Pancreas (tissue), 10 donors: ENCODE measurements around the gene KCTD18. TPM values are rescaled to one million over a fixed set of nuclear protein-coding genes. Genes with fewer than 3 reads are reported as not detected.

Experiments
- ATAC-seq, 4 donors: fragments of 200-7000 bp; cut with Tn5 transposase; one replicate each; pipeline versions ENCODE4 v1.8.0 to v1.9.1; 2020; ENCODE audit warnings: mild to moderate bottlenecking in 4 of 4, moderate library complexity in 4 of 4
- DNase-seq, 6 donors: peaks; one replicate each; pipeline ENCODE4 v3.0.0-alpha.2; 2020
- FAIRE-seq: peaks from 2 replicates; lab custom pipeline; 2012; peaks lifted over from hg19 to GRCh38; lab: Jason Lieb, UNC
- H3K27ac ChIP-seq, 4 donors: fragments of 200-600 bp; sonication (generic); 1 replicate in 3 of 4; 2 replicates in 1 of 4; pipeline versions ENCODE4 v1.5.0 to v1.8.0; 2020
- H3K27me3 ChIP-seq, 4 donors: fragments of 200-600 bp; one replicate each; pipeline ENCODE4 v1.8.0; 2021
- H3K36me3 ChIP-seq, 3 donors: fragments of 200-600 bp; sonication (generic) in 1 of 3; one replicate each; pipeline versions ENCODE4 v1.5.0 to v1.8.0; 2020 to 2021
- H3K4me1 ChIP-seq, 3 donors: fragments of 200-600 bp; one replicate each; pipeline ENCODE4 v1.8.0; 2021
- H3K4me3 ChIP-seq, 4 donors: fragments of 200-600 bp; sonication (generic) in 2 of 4; one replicate each; pipeline versions ENCODE4 v1.5.0 to v1.8.0; 2020 to 2021
- H3K9me3 ChIP-seq, 4 donors: fragments of 200-600 bp; one replicate each; pipeline ENCODE4 v1.8.0; 2021
- WGBS, 2 donors: extraction: QIAGEN DNeasy Blood & Tissue Kit; methylation state at CpG; one replicate each; pipeline ENCODE4 v1.1.7; 2013; 5-methylcytosine and 5-hydroxymethylcytosine counted together
- intact Hi-C, 3 donors: fragments of 100-400 bp; cut with DNase I; formaldehyde crosslinking; loops; one replicate each; pipeline versions ENCODE4 v1.11.1 to v1.14.2; 2022
- polyA plus RNA-seq, 2 donors: library from polyadenylated mRNA; stranded (reverse); fragments of 200-250 nt; gene quantifications; one replicate each; pipeline ENCODE4 v1.2.3, GENCODE V29; 2013
- total RNA-seq, 6 donors: library from RNA; stranded (reverse); fragmentation: NEBNext Ultra II Directional in 4 of 6; extraction: Animal tissue kit (Norgen Biotek cat#: 25700) in 4 of 6; gene quantifications; one replicate each; pipeline versions ENCODE4 v1.2.1 to v1.2.4, GENCODE V29; 2021 to 2023
- TF ChIP-seq, protein P1 (sequence below), 4 donors: fragments of 200-600 bp; sonication (generic) in 3 of 4; IDR thresholded peaks; one replicate each; pipeline versions ENCODE4 v1.5.0 to v1.8.0; 2021; ENCODE audit warnings: antibody characterized with exemption in 4 of 4
- donor health status: healthy with polysubstance abuse.
- donor health status: DM: no; HTN: no; CAD: no; lungs with moderate emphysema.
- donor health status: DM: no; HTN: no; CAD: no.
- donor health status: control.
- donor health status: control.
- donor health status: Bipolar disorder and iron deficiency.
- donor health status: DM: yes; HTN: yes; CAD: no.
- donor health status: DM: no; HTN: no; CAD: no.
- donor health status: DM: no; HTN: no; CAD: no.
- donor health status: DM: yes; HTN: yes; CAD: no.

KCTD18 gene
- total and polyA plus RNA-seq, 8 donors = 5.0 to 13.5 (median 9.7) TPM

DNA sequence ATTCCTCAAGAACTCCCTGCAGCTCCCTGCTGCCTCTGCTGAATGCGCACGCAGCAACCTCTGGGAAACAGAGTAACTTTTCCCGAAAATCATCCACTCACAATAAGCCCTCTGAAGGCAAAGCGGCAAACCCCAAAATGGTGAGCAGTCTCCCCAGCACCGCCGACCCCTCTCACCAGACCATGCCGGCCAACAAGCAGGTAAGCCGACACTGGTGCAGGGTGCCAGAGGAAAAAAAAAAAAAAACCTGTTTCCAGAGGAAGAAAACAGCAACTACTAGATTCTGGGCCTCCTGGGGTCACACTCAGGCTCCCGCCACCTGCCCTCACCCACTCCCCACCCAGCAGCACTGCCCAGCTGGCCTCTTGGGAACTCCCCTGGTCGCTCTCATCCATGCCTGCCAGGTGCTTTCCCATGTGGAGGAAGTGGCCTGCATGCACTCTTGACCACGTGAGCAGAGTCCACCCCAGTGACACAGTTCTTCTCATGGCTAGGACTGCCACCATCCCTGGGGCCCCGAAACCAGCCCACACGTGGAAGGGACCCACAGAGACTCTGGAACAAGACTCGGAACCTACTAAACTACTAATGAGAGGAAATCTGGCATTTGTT lies 36.9 kb downstream of the KCTD18 start:
- Histone ChIP-seq H3K9me3 (no peaks in the 10 kb centered on the region), H3K36me3 (peaks cover 0 to 23% (median 2%) of the 10 kb centered on the region in 3 donors), H3K4me1 (no peaks in the 10 kb centered on the region), H3K27ac (no peak overlapping the region), H3K4me3 (no peak overlapping the region), H3K27me3 (no peaks in the 10 kb centered on the region)
- ATAC-seq = peak in 3 of 4 donors; percentile 20 to 63 (median 24)
- no peak for DNase-seq
- intact Hi-C loops = loop anchor here (10.0 kb wide), 3 partner anchors 478 to 498 kb away; no protein-coding TSS in a partner anchor
- FAIRE-seq = no peak
- WGBS, 2 donors = 90 to 91% methylated on average over 14 of the region's 14 CpGs
- TF ChIP-seq, protein P1, sequence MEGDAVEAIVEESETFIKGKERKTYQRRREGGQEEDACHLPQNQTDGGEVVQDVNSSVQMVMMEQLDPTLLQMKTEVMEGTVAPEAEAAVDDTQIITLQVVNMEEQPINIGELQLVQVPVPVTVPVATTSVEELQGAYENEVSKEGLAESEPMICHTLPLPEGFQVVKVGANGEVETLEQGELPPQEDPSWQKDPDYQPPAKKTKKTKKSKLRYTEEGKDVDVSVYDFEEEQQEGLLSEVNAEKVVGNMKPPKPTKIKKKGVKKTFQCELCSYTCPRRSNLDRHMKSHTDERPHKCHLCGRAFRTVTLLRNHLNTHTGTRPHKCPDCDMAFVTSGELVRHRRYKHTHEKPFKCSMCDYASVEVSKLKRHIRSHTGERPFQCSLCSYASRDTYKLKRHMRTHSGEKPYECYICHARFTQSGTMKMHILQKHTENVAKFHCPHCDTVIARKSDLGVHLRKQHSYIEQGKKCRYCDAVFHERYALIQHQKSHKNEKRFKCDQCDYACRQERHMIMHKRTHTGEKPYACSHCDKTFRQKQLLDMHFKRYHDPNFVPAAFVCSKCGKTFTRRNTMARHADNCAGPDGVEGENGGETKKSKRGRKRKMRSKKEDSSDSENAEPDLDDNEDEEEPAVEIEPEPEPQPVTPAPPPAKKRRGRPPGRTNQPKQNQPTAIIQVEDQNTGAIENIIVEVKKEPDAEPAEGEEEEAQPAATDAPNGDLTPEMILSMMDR (IDR thresholded peaks at IDR 0.05) = no peak

DNA sequence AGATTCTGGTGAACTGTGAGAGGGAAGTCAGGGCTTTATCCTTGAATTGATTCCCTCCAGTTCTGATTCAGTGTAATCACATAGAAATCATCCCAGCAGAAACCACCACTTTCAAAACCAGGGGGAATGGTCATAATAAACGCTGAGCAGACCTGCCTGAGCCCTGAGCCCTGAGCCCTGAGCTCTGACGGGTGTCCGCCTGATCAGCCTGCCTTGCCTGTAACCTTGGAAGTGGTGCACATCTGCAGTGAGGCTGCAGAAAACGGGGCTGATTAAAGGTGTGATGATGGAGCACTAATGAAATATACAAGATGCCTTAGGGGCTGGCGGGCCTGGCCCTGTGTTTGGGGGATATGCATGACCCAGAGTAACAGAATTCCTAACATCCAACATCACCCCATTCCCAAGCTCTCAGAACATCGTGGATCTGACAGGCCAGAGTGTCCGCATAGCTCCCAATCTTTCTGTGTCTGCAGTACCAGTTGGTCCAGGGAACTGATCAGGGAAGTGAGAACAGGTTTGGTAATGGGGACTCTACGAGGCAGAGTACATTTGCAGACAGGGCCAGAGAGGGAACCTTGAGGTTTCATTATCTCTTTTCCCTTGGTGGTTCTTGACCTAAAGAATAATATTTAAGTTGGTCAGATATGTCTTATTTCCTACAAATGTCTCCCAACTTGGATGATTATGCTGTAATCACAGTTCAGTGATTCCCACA lies 37.8 kb downstream of the KCTD18 start:
- Histone ChIP-seq H3K4me1 (no peaks in the 10 kb centered on the region), H3K27ac (no peak overlapping the region), H3K9me3 (no peaks in the 10 kb centered on the region), H3K27me3 (no peaks in the 10 kb centered on the region), H3K4me3 (no peak overlapping the region), H3K36me3 (peaks cover 0 to 23% (median 0%) of the 10 kb centered on the region in 3 donors)
- intact Hi-C loops = loop anchor here (10.0 kb wide), 3 partner anchors 477 to 497 kb away; no protein-coding TSS in a partner anchor
- FAIRE-seq (no peak), ATAC-seq (no peak), DNase-seq (no peak)
- 81 to 90% methylated on average over 8 of the region's 8 CpGs for WGBS, 2 donors
- TF ChIP-seq, protein P1 (IDR thresholded peaks at IDR 0.05) = no peak

DNA sequence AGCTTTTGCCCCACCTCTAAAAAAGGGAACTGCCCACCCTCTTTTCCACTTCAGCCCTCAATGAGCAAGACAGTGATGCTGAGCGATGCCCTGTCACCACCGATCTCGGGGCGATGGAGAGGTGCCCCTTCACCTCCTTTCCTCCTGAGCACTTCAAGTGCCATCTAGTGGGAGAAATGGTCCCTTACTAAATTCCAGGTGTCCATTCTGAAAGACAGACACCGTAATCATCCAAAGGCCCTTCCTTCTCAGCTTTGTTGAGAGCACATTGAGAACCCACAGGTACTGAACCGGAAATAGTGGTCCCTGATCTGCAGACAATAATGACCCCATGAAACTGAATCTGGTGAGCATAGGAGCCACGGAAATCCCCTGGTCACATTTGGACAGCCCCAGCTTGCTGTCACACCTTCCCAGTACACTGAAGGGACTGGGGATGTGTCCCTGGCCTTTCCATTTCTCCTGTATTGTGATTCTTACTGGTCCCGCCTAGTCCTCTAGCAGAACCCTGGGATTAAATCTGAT lies 38.5 kb downstream of the KCTD18 start:
- 67 to 68% methylated on average over 8 of the region's 8 CpGs for WGBS, 2 donors
- H3K9me3 ChIP-seq = no peaks in the 10 kb centered on the region
- no peaks in the 10 kb centered on the region for H3K4me1 ChIP-seq
- H3K36me3 ChIP-seq = peaks cover 0 to 23% (median 0%) of the 10 kb centered on the region in 3 donors
- no peaks in the 10 kb centered on the region for H3K27me3 ChIP-seq
- H3K27ac ChIP-seq = no peak overlapping the region
- DNase-seq = no peak
- no peak overlapping the region for H3K4me3 ChIP-seq
- ATAC-seq = peak in 3 of 4 donors; percentile 25 to 53 (median 52)
- intact Hi-C loops = loop anchor here (10.0 kb wide), 3 partner anchors 477 to 497 kb away; no protein-coding TSS in a partner anchor
- FAIRE-seq = no peak
- TF ChIP-seq, protein P1 (IDR thresholded peaks at IDR 0.05) = peak in 1 of 4 donors; percentile 22

DNA sequence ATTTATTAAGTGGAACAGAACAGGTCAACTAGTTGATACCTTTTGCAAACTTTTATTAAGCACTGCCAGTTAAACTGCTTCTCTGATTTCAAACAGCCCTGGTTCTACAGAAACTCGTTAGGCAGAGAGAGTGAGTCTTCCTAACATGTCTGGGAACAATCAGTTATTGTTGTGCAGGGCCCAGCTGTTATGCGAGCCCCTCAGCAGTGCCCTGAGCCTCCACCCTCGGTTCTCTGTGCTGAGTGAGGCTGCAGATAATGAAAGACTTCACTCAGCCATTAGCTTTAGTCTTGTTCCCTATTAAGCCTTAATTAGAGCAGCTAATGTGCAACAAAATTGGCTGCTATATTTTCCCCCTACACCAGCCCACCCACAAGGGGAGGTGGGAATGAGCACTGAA lies 39.6 kb downstream of the KCTD18 start:
- FAIRE-seq (no peak), ATAC-seq (no peak), DNase-seq (no peak)
- H3K9me3 ChIP-seq = no peaks in the 10 kb centered on the region
- WGBS, 2 donors = 58 to 62% methylated on average over 3 of the region's 3 CpGs
- peaks cover 0 to 23% (median 0%) of the 10 kb centered on the region in 3 donors for H3K36me3 ChIP-seq
- H3K4me1 ChIP-seq = no peaks in the 10 kb centered on the region
- no peaks in the 10 kb centered on the region for H3K27me3 ChIP-seq
- H3K4me3 ChIP-seq = no peak overlapping the region
- intact Hi-C loops = loop anchor here (10.0 kb wide), 3 partner anchors 475 to 495 kb away; no protein-coding TSS in a partner anchor
- TF ChIP-seq, protein P1 (IDR thresholded peaks at IDR 0.05) = no peak
- no peak overlapping the region for H3K27ac ChIP-seq
